ENCODE results near the gene JDP2. TPM values are rescaled to one million over a fixed set of nuclear protein-coding genes. Genes with fewer than 3 reads are reported as not detected.

The JDP2 gene
- total RNA-seq, 1 experiment from 2014 or later = 22.8 TPM

DNA sequence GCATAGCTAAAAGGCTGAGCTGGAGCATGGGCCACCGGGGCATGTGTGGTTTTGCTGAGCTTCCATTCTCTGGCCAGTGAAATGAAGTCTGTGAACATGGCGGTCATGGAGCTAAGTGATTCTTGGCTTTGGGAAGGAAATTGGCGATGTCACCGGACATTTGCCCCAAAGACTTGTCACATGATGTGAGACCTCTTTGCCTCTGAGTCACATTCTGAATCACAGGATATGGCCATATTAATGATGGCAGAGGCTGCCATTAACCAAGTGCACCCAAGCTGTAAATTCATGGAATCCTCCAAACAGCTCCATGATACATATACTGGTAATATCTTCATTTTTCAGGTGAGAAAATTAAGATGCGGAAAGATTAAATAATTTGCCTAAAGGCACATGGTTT is 67.1 kb downstream of the JDP2 start:
- Histone ChIP-seq H3K14ac (ENCODE audit: insufficient read depth, low read length) (no peak overlapping the region), H2AK5ac (ENCODE audit: insufficient read length, low read length) (no peak overlapping the region), H3K4me2 (ENCODE audit: insufficient read depth, insufficient read length, low read length) (no peak overlapping the region), H3K27me3 (ENCODE audit: insufficient read depth, low read length) (no peaks in the 10 kb centered on the region), H3K79me1 (ENCODE audit: insufficient read depth, low read depth, low read length, poor library complexity, severe bottlenecking) (no peaks in the 10 kb centered on the region), H2AFZ (ENCODE audit: low read length) (no peak overlapping the region), H4K91ac (ENCODE audit: insufficient read length, low read depth, low read length) (no peak overlapping the region), H2BK15ac (ENCODE audit: low read depth, low read length) (no peak overlapping the region), H3K4ac (ENCODE audit: low read depth, low read length) (no peak overlapping the region), H2BK20ac (ENCODE audit: low read depth, low read length, poor library complexity, severe bottlenecking) (no peak overlapping the region), H3K56ac (ENCODE audit: insufficient read length, low read depth, low read length) (no peak overlapping the region), H3K23me2 (ENCODE audit: insufficient read length, low read depth, low read length, poor library complexity, severe bottlenecking) (no peaks in the 10 kb centered on the region), H4K8ac (replicated peaks; ENCODE audit: insufficient read length, low read depth, low read length) (no peak overlapping the region), H4K20me1 (ENCODE audit: control insufficient read depth, insufficient read depth, insufficient read length) (no peaks in the 10 kb centered on the region), H3K18ac (ENCODE audit: insufficient read length, low read depth, low read length) (no peak overlapping the region), H3K9me3 (ENCODE audit: control insufficient read depth, low read depth, low read length) (no peaks in the 10 kb centered on the region), H3K23ac (ENCODE audit: insufficient read length, low read depth, low read length) (no peak overlapping the region), H2BK5ac (ENCODE audit: insufficient read length, low read length) (no peak overlapping the region), H4K5ac (ENCODE audit: insufficient read length, low read depth, low read length) (no peak overlapping the region), H3K4me1 (ENCODE audit: insufficient read depth, low read length) (no peaks in the 10 kb centered on the region), H3T11ph (ENCODE audit: low read length) (no peak overlapping the region), H2BK12ac (ENCODE audit: insufficient read length, low read depth, low read length) (no peak overlapping the region), H3K27ac (ENCODE audit: insufficient read length, low read depth, low read length) (no peak overlapping the region), H3K9ac (ENCODE audit: extremely low read depth, insufficient read length, low read length) (no peak overlapping the region), H2BK120ac (ENCODE audit: low read depth, low read length, poor library complexity, severe bottlenecking) (no peak overlapping the region), H3K79me2 (ENCODE audit: insufficient read depth, low read length) (no peaks in the 10 kb centered on the region)
- H3K4me1 Mint-ChIP-seq = no peaks in the 10 kb centered on the region
- H3K27ac Mint-ChIP-seq = no peak overlapping the region
- TF ChIP-seq, protein P1, sequence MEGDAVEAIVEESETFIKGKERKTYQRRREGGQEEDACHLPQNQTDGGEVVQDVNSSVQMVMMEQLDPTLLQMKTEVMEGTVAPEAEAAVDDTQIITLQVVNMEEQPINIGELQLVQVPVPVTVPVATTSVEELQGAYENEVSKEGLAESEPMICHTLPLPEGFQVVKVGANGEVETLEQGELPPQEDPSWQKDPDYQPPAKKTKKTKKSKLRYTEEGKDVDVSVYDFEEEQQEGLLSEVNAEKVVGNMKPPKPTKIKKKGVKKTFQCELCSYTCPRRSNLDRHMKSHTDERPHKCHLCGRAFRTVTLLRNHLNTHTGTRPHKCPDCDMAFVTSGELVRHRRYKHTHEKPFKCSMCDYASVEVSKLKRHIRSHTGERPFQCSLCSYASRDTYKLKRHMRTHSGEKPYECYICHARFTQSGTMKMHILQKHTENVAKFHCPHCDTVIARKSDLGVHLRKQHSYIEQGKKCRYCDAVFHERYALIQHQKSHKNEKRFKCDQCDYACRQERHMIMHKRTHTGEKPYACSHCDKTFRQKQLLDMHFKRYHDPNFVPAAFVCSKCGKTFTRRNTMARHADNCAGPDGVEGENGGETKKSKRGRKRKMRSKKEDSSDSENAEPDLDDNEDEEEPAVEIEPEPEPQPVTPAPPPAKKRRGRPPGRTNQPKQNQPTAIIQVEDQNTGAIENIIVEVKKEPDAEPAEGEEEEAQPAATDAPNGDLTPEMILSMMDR (conservative IDR thresholded peaks at IDR 0.05) = no peak
- DNase-seq = no peak
- H3K9me3 Mint-ChIP-seq = no peaks in the 10 kb centered on the region
- H3K4me3 Mint-ChIP-seq = no peak overlapping the region
- WGBS (ENCODE audit: extremely low coverage, insufficient read length, low lambda C conversion rate) = no CpG with 5 or more reads among the region's 5 CpGs
- no peaks in the 10 kb centered on the region; the same call in none of the 2 replicates for H3K27me3 Mint-ChIP-seq (ENCODE audit: low read depth)
- H3K36me3 Mint-ChIP-seq (ENCODE audit: insufficient read depth in 1 of 3, low read depth in 3 of 3) = no peaks in the 10 kb centered on the region
